HCT116 (cell line): Measurements from ENCODE around the gene C4A. TPM values are rescaled to one million over a fixed set of nuclear protein-coding genes. Genes with fewer than 3 reads are reported as not detected.

ENCODE experiments used
- ATAC-seq: fragments of 200-7000 bp; cut with Tn5 transposase; 2 replicates; pipeline ENCODE4 v1.9.1; 2020; ENCODE audit warnings: mild to moderate bottlenecking, moderate library complexity
- BruUV-seq: library from RNA; stranded (reverse); fragments of 400-500 nt; replicated peaks from 2 replicates; lab custom pipeline; 2021; lab: Mats Ljungman, UMichigan
- CTCF ChIA-PET: fragments of 300-600 bp; sonication (Branson Sonifier 250); formaldehyde crosslinking; loops from one replicate; lab custom pipeline; 2021; ENCODE audit warnings: antibody characterized with exemption; lab: Charles Lee
- POLR2A ChIA-PET: fragments of 300-600, 350-600 bp; sonication (Branson Sonifier 250); formaldehyde crosslinking; loops from one replicate; lab custom pipeline; 2021; ENCODE audit warnings: antibody characterized with exemption; lab: Charles Lee
- RAD21 ChIA-PET, 2 experiments: fragments of 300-600 bp; sonication (Branson Sonifier 250); formaldehyde crosslinking; loops; one replicate each; lab custom pipeline; 2023; ENCODE audit warnings: low total read pairs in 2 of 2; ENCODE audit not compliant: uncharacterized antibody in 2 of 2, unreplicated experiment in 2 of 2, low non-redundant PET in 1 of 2; lab: Charles Lee
- DNase-seq: peaks from one replicate; pipeline ENCODE4 v3.0.0-alpha.2; 2010; ENCODE audit warnings: low read depth, low spot score
- H2AFZ ChIP-seq: fragments of 200-600 bp; shearing (Covaris generic), sonication (generic); 2 replicates; pipeline ENCODE4 v1.6.1; 2017; ENCODE audit warnings: low read depth, mixed run types, mixed read lengths, antibody characterized with exemption, low read length; ENCODE audit not compliant: poor library complexity, severe bottlenecking
- H3K27ac ChIP-seq: 2 replicates; pipeline ENCODE4 v1.5.1; 2012; ENCODE audit warnings: low read depth, low read length
- H3K27me3 ChIP-seq: fragments of 200-600 bp; sonication (generic); 2 replicates; pipeline ENCODE4 v1.6.1; 2016; ENCODE audit warnings: mixed run types, low read length, mixed read lengths; ENCODE audit not compliant: insufficient read depth
- H3K36me3 ChIP-seq, 2 experiments: fragments of 200-500 bp in 1 of 2; fragments of 200-600 bp in 1 of 2; sonication (Bioruptor generic) in 1 of 2; sonication (generic) in 1 of 2; 2 replicates each; pipeline versions ENCODE4 v1.5.1 to v1.6.1; 2014 to 2016; ENCODE audit warnings: low read length in 2 of 2, inconsistent platforms in 1 of 2, mixed read lengths in 1 of 2, mixed run types in 1 of 2; ENCODE audit not compliant: insufficient read depth in 2 of 2, control insufficient read depth in 1 of 2
- H3K4me1 ChIP-seq, 2 experiments: fragments of 200-600 bp in 1 of 2; sonication (generic) in 1 of 2; 2 replicates each; pipeline versions ENCODE4 v1.5.1 to v1.6.1; 2012 to 2017; ENCODE audit warnings: low read length in 2 of 2, inconsistent platforms in 1 of 2, mild to moderate bottlenecking in 1 of 2, mixed read lengths in 1 of 2, mixed run types in 1 of 2, moderate library complexity in 1 of 2; ENCODE audit not compliant: insufficient read depth in 2 of 2, control insufficient read depth in 1 of 2
- H3K4me2 ChIP-seq: fragments of 200-600 bp; sonication (generic); 2 replicates; pipeline ENCODE4 v1.6.1; 2017; ENCODE audit warnings: mixed run types, low read length, mixed read lengths
- H3K4me3 ChIP-seq, 2 experiments: fragments of 200-600 bp in 1 of 2; sonication (generic) in 1 of 2; replicated peaks in 1 of 2; 2 replicates each; pipeline ENCODE4 v1.5.1; 2011 to 2016; ENCODE audit warnings: low read length in 2 of 2, control low read depth in 1 of 2, low read depth in 1 of 2, mild to moderate bottlenecking in 1 of 2, mixed read lengths in 1 of 2, mixed run types in 1 of 2
- H3K79me2 ChIP-seq: fragments of 200-600 bp; sonication (generic); 2 replicates; pipeline ENCODE4 v1.6.1; 2017; ENCODE audit warnings: mild to moderate bottlenecking, mixed run types, low read length, moderate library complexity, mixed read lengths; ENCODE audit not compliant: insufficient read depth
- H3K9ac ChIP-seq: fragments of 200-600 bp; sonication (generic); 2 replicates; pipeline ENCODE4 v1.6.1; 2016; ENCODE audit warnings: low read length, mixed read lengths
- H3K9me2 ChIP-seq: fragments of 200-600 bp; sonication (generic), shearing (Covaris generic); 2 replicates; pipeline ENCODE4 v1.6.1; 2017; ENCODE audit warnings: mixed run types, mild to moderate bottlenecking, moderate library complexity; ENCODE audit not compliant: insufficient read depth
- H3K9me3 ChIP-seq, 2 experiments: fragments of 200-500 bp in 1 of 2; fragments of 200-600 bp in 1 of 2; sonication (Bioruptor generic) in 1 of 2; sonication (generic) in 1 of 2; 2 replicates each; pipeline ENCODE4 v1.6.1; 2014 to 2017; ENCODE audit warnings: low read length in 2 of 2, mixed read lengths in 2 of 2, inconsistent platforms in 1 of 2, low read depth in 1 of 2, mild to moderate bottlenecking in 1 of 2, mixed run types in 1 of 2, moderate library complexity in 1 of 2; ENCODE audit not compliant: control insufficient read depth in 1 of 2, insufficient read depth in 1 of 2
- H4K20me1 ChIP-seq: fragments of 200-600 bp; sonication (generic), shearing (Covaris generic); 2 replicates; pipeline ENCODE4 v1.6.1; 2017; ENCODE audit warnings: mixed run types, mild to moderate bottlenecking, moderate library complexity; ENCODE audit not compliant: insufficient read depth
- CBX3 ChIP-seq: IDR thresholded peaks from 2 replicates; pipeline ENCODE4 v1.6.1; 2012; ENCODE audit warnings: low read depth
- ELF1 ChIP-seq: IDR thresholded peaks from 2 replicates; pipeline ENCODE4 v1.6.1; 2012; ENCODE audit warnings: low read depth, borderline replicate concordance
- EZH2phosphoT487 ChIP-seq: fragments of 200-600 bp; IDR thresholded peaks from 2 replicates; pipeline ENCODE4 v1.6.1; 2018; ENCODE audit warnings: antibody characterized with exemption, borderline replicate concordance
- POLR2AphosphoS5 ChIP-seq: IDR thresholded peaks from 2 replicates; pipeline ENCODE4 v1.6.1; 2011; ENCODE audit warnings: mild to moderate bottlenecking, low read depth, low read length, moderate library complexity
- RAD21 ChIP-seq: IDR thresholded peaks from 2 replicates; pipeline ENCODE4 v1.6.1; 2012; ENCODE audit warnings: low read depth, mild to moderate bottlenecking
- SP1 ChIP-seq: IDR thresholded peaks from 2 replicates; pipeline ENCODE4 v1.6.1; 2012; ENCODE audit warnings: low read depth
- intact Hi-C: fragments of 100-400 bp; cut with micrococcal nuclease; formaldehyde crosslinking; loops from 2 replicates; pipeline ENCODE4 v1.10.0; 2022
- total RNA-seq: library from RNA; stranded (reverse); gene quantifications from one replicate; pipeline ENCODE4 v1.2.1, GENCODE V29; 2021; ENCODE audit not compliant: unreplicated experiment
- TF ChIP-seq, protein P1 (sequence below): IDR thresholded peaks from 2 replicates; pipeline ENCODE4 v1.6.1; 2012
- TF ChIP-seq, protein P2 (sequence below): IDR thresholded peaks from 2 replicates; pipeline ENCODE4 v1.6.1; 2012
- TF ChIP-seq, protein P3 (sequence below): IDR thresholded peaks from 2 replicates; pipeline ENCODE4 v1.6.1; 2012; ENCODE audit warnings: low read depth
- TF ChIP-seq, protein P4 (sequence below), 3 experiments: fragments of 200-600 bp in 1 of 3; sonication (generic) in 1 of 3; IDR thresholded peaks in 2 of 3; conservative IDR thresholded peaks in 1 of 3; 2 replicates each; pipeline ENCODE4 v1.5.1; 2012 to 2017; ENCODE audit warnings: low read depth in 2 of 3, low read length in 2 of 3, antibody characterized with exemption in 1 of 3, borderline replicate concordance in 1 of 3, control low read depth in 1 of 3, mild to moderate bottlenecking in 1 of 3, mixed read lengths in 1 of 3, mixed run types in 1 of 3, moderate library complexity in 1 of 3; ENCODE audit not compliant: insufficient read depth in 1 of 3

The C4A gene
- total RNA-seq, 1 experiment from 2014 or later, result 5.1 TPM

DNA sequence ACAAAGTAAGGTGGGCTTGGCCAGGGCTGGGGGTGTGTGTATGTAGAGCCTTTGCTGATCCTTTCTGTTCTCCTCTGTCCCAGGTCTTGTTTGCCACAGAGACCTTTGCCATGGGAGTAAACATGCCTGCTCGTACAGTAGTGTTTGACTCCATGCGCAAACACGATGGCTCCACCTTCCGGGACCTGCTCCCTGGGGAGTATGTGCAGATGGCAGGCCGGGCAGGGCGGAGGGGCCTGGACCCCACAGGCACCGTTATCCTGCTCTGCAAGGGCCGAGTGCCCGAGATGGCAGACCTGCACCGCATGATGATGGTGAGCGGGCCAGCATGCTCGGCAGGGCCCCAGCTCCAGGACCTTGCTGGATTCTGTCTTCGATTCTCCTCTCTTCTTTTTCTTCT, 16.2 kb upstream of the C4A start:
- H3K36me3 ChIP-seq, result peaks cover 47 to 55% of the 10 kb centered on the region in 2 experiments; a peak in 3 of 4 replicates
- ChIA-PET CTCF (no interaction called here), POLR2A (no interaction called here), RAD21 (no interaction called here)
- H3K4me2 ChIP-seq, result no peak overlapping the region
- H3K9me3 ChIP-seq, result no peaks in the 10 kb centered on the region
- no peaks in the 10 kb centered on the region for H3K27me3 ChIP-seq
- no peak overlapping the region for H2AFZ ChIP-seq
- H4K20me1 ChIP-seq, result no peaks in the 10 kb centered on the region
- no peak for TF ChIP-seq RAD21
- no peak for TF ChIP-seq EZH2phosphoT487
- TF ChIP-seq, protein P1, sequence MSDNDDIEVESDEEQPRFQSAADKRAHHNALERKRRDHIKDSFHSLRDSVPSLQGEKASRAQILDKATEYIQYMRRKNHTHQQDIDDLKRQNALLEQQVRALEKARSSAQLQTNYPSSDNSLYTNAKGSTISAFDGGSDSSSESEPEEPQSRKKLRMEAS, result no peak
- TF ChIP-seq POLR2AphosphoS5, result no peak
- TF ChIP-seq, protein P2, sequence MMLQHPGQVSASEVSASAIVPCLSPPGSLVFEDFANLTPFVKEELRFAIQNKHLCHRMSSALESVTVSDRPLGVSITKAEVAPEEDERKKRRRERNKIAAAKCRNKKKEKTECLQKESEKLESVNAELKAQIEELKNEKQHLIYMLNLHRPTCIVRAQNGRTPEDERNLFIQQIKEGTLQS, result no peak
- no peak for TF ChIP-seq CBX3
- TF ChIP-seq, protein P3, sequence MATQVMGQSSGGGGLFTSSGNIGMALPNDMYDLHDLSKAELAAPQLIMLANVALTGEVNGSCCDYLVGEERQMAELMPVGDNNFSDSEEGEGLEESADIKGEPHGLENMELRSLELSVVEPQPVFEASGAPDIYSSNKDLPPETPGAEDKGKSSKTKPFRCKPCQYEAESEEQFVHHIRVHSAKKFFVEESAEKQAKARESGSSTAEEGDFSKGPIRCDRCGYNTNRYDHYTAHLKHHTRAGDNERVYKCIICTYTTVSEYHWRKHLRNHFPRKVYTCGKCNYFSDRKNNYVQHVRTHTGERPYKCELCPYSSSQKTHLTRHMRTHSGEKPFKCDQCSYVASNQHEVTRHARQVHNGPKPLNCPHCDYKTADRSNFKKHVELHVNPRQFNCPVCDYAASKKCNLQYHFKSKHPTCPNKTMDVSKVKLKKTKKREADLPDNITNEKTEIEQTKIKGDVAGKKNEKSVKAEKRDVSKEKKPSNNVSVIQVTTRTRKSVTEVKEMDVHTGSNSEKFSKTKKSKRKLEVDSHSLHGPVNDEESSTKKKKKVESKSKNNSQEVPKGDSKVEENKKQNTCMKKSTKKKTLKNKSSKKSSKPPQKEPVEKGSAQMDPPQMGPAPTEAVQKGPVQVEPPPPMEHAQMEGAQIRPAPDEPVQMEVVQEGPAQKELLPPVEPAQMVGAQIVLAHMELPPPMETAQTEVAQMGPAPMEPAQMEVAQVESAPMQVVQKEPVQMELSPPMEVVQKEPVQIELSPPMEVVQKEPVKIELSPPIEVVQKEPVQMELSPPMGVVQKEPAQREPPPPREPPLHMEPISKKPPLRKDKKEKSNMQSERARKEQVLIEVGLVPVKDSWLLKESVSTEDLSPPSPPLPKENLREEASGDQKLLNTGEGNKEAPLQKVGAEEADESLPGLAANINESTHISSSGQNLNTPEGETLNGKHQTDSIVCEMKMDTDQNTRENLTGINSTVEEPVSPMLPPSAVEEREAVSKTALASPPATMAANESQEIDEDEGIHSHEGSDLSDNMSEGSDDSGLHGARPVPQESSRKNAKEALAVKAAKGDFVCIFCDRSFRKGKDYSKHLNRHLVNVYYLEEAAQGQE, result no peak
- TF ChIP-seq SP1, result no peak
- no peak for TF ChIP-seq ELF1
- TF ChIP-seq, protein P4, sequence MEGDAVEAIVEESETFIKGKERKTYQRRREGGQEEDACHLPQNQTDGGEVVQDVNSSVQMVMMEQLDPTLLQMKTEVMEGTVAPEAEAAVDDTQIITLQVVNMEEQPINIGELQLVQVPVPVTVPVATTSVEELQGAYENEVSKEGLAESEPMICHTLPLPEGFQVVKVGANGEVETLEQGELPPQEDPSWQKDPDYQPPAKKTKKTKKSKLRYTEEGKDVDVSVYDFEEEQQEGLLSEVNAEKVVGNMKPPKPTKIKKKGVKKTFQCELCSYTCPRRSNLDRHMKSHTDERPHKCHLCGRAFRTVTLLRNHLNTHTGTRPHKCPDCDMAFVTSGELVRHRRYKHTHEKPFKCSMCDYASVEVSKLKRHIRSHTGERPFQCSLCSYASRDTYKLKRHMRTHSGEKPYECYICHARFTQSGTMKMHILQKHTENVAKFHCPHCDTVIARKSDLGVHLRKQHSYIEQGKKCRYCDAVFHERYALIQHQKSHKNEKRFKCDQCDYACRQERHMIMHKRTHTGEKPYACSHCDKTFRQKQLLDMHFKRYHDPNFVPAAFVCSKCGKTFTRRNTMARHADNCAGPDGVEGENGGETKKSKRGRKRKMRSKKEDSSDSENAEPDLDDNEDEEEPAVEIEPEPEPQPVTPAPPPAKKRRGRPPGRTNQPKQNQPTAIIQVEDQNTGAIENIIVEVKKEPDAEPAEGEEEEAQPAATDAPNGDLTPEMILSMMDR (IDR thresholded peaks at IDR 0.05 in 2 of 3, conservative IDR thresholded peaks at IDR 0.05 in 1 of 3; ENCODE audit: borderline replicate concordance in 1 of 3, insufficient read depth in 1 of 3, low read depth in 2 of 3, low read length in 2 of 3), result no peak
- no peak overlapping the region for H3K4me3 ChIP-seq
- H3K79me2 ChIP-seq, result peaks cover 5% of the 10 kb centered on the region; the same call in 1 of the 2 replicates
- ATAC-seq, result no peak
- H3K27ac ChIP-seq, result no peak overlapping the region
- H3K9me2 ChIP-seq, result no peaks in the 10 kb centered on the region
- intact Hi-C loops, result no loop called here
- no peak for DNase-seq
- BruUV-seq, result no TSS peak
- no peak overlapping the region for H3K9ac ChIP-seq
- H3K4me1 ChIP-seq, result peaks cover 0 to 3% of the 10 kb centered on the region in 2 experiments; a peak in 2 of 4 replicates
